Uterus (tissue), 4 donors: ENCODE data around the gene MRPL9. TPM values are rescaled to one million over a fixed set of nuclear protein-coding genes. Genes with fewer than 3 reads are reported as not detected.
"Not testable (repeated sequence)": the region's sequence is repeated elsewhere in the genome, so short reads cannot be mapped to it uniquely, and the experiment has no call there.

Source experiments
- DNase-seq, 2 donors: peaks; one replicate each; pipeline ENCODE4 v3.0.0-alpha.2; 2019 to 2020
- H3K27ac ChIP-seq, 2 donors: fragments of 200-600 bp; sonication (generic); 1 replicate in 1 of 2; 2 replicates in 1 of 2; pipeline ENCODE4 v1.5.1; 2016 to 2018
- H3K27me3 ChIP-seq, 2 donors: fragments of 200-600 bp; sonication (generic); one replicate each; pipeline ENCODE4 v1.5.1; 2018 to 2019; ENCODE audit warnings: control low read depth in 1 of 2
- H3K36me3 ChIP-seq, 2 donors: fragments of 200-600 bp; sonication (generic); one replicate each; pipeline ENCODE4 v1.5.1; 2019; ENCODE audit warnings: control low read depth in 1 of 2
- H3K4me1 ChIP-seq, 2 donors: fragments of 200-600 bp; sonication (generic); one replicate each; pipeline ENCODE4 v1.5.1; 2018 to 2019; ENCODE audit warnings: control low read depth in 1 of 2
- H3K4me3 ChIP-seq, 2 donors: fragments of 200-600 bp; sonication (generic); 1 replicate in 1 of 2; 2 replicates in 1 of 2; pipeline ENCODE4 v1.5.1; 2018 to 2019; ENCODE audit warnings: mild to moderate bottlenecking in 1 of 2
- H3K9me3 ChIP-seq, 2 donors: fragments of 200-600 bp; sonication (generic); one replicate each; pipeline ENCODE4 v1.5.1; 2019; ENCODE audit warnings: control low read depth in 1 of 2
- CTCF ChIP-seq, 4 experiments: fragments of 200-600 bp in 2 of 4; fragments of 450-650 bp in 2 of 4; sonication (generic) in 2 of 4; IDR thresholded peaks; one replicate each; pipeline ENCODE4 v1.5.1; 2016 to 2019; ENCODE audit warnings: antibody characterized with exemption in 4 of 4, mild to moderate bottlenecking in 2 of 4, moderate library complexity in 1 of 4
- POLR2A ChIP-seq, 2 donors: fragments of 450-650 bp; IDR thresholded peaks; one replicate each; pipeline ENCODE4 v1.6.1; 2016; ENCODE audit warnings: antibody characterized with exemption in 2 of 2, mild to moderate bottlenecking in 1 of 2, moderate library complexity in 1 of 2
- intact Hi-C: fragments of 100-400 bp; cut with DNase I; formaldehyde crosslinking; loops from one replicate; pipeline ENCODE4 v1.15.1; 2023; ENCODE audit warnings: low total_unique reads
- total RNA-seq, 4 donors: library from RNA; depleted of rRNA in 3 of 4; stranded (reverse); fragments of >200 nt in 3 of 4; gene quantifications; one replicate each; pipeline versions ENCODE4 v1.1.0 to v1.2.4, GENCODE V29; 2014 to 2023
- donor health status: DM: yes; HTN: yes; CAD: no.

The MRPL9 gene
- total RNA-seq, 4 donors from 2014 or later, result 54.1 to 88.9 (median 61.8) TPM

DNA sequence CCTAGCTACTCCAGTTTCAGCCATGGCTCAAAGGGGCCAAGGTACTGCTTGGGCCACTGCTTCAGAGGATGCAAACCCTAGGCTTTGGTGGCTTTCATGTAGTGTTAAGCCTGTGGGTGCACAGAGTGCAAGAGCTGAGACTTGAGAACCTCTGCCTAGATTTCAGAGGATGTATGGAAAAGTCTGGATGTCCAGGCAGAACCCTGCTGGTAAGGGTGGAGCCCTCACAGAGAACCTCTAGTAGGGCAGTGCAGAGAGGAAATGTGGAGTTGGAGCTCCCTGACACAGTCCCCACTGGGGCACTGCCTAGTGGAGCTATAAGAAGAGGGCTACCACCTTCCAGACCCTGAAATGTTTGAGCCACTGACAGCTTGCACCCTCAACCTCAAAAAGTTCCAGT lies 25.8 kb downstream of the MRPL9 start:
- H3K36me3 ChIP-seq, result no peaks in the 10 kb centered on the region
- no peaks in the 10 kb centered on the region for H3K4me1 ChIP-seq
- no peak overlapping the region for H3K4me3 ChIP-seq
- H3K27ac ChIP-seq, result no peak overlapping the region
- intact Hi-C loops, result loop anchor here (10.0 kb wide), 1 partner anchor 143 kb away; no protein-coding TSS in a partner anchor
- H3K27me3 ChIP-seq, result no peaks in the 10 kb centered on the region
- TF ChIP-seq CTCF (IDR thresholded peaks at IDR 0.05), result no peak
- TF ChIP-seq POLR2A (IDR thresholded peaks at IDR 0.05), result no peak
- DNase-seq, result no peak
- H3K9me3 ChIP-seq, result no peaks in the 10 kb centered on the region

GRCh38 chr1:151737026-151737425 lies 26.3 kb downstream of the MRPL9 start:
- Histone ChIP-seq H3K9me3 (no peaks in the 10 kb centered on the region), H3K4me1 (no peaks in the 10 kb centered on the region)

DNA sequence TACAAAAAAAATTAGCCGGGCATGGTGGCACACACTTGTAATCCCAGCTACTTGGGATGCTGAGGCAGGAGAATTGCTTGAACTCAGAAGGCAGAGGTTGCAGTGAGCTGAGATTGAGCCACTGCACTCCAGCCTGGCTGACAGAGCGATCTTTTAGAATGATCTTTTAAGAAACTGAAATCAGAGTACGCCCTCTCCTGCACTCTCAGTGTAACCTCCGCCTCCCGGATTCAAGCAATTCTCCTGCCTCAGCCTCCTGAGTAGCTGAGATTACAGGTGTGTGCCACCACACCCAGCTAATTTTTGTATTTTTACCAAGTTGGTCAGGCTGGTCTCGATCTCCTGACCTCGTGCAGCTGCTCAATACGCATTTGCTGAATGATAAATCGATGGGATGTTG lies 29.3 kb downstream of the MRPL9 start:
- H3K27me3 ChIP-seq, H3K4me1 ChIP-seq, H3K4me3 ChIP-seq, DNase-seq, H3K36me3 ChIP-seq, H3K27ac ChIP-seq, H3K9me3 ChIP-seq: not testable (repeated sequence)
- intact Hi-C loops, result loop anchor here (10.0 kb wide), 1 partner anchor 139 kb away; no protein-coding TSS in a partner anchor

More at GRCh38 chr1:151737026-151737425, 26.3 kb downstream of the MRPL9 start:
- no peaks in the 10 kb centered on the region for H3K27me3 ChIP-seq
- DNase-seq, result no peak
- no peak overlapping the region for H3K27ac ChIP-seq
- H3K4me3 ChIP-seq, result no peak overlapping the region
- intact Hi-C loops, result loop anchor here (10.0 kb wide), 1 partner anchor 142 kb away; no protein-coding TSS in a partner anchor
- TF ChIP-seq CTCF (IDR thresholded peaks at IDR 0.05), result no peak
- no peak for TF ChIP-seq POLR2A (IDR thresholded peaks at IDR 0.05)
- H3K36me3 ChIP-seq, result no peaks in the 10 kb centered on the region

GRCh38 chr1:151733126-151733525 lies 30.2 kb downstream of the MRPL9 start:
- Histone ChIP-seq H3K27ac (no peak overlapping the region), H3K36me3 (no peaks in the 10 kb centered on the region), H3K27me3 (no peaks in the 10 kb centered on the region), H3K9me3 (no peaks in the 10 kb centered on the region), H3K4me1 (no peaks in the 10 kb centered on the region), H3K4me3 (no peak overlapping the region)
- TF ChIP-seq POLR2A (IDR thresholded peaks at IDR 0.05), result no peak
- no peak for TF ChIP-seq CTCF (IDR thresholded peaks at IDR 0.05)
- intact Hi-C loops, result loop anchor here (10.0 kb wide), 1 partner anchor 138 kb away; no protein-coding TSS in a partner anchor
- no peak for DNase-seq

DNA sequence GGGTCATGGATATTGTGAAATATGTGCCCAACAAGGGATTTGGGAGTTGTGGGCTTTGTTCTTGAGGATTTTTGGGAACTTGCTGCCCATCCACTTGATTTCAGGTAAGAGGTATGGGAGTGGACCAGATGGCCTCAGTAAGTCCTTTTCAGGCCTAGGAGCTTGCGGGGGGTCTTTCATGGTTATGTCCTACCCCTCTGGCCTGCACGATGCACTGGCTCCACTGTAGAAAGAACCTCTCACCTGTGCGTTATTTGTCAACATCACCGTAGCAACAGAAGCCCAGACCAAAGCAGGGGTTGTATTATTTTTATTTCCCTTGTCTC lies 33.4 kb downstream of the MRPL9 start:
- no peaks in the 10 kb centered on the region for H3K4me1 ChIP-seq
- H3K27me3 ChIP-seq, result no peaks in the 10 kb centered on the region
- no peaks in the 10 kb centered on the region for H3K36me3 ChIP-seq
- intact Hi-C loops, result loop anchor here (10.0 kb wide), 1 partner anchor 135 kb away; no protein-coding TSS in a partner anchor
- H3K4me3 ChIP-seq, result no peak overlapping the region
- DNase-seq, result no peak
- no peak overlapping the region for H3K27ac ChIP-seq
- no peaks in the 10 kb centered on the region for H3K9me3 ChIP-seq
- TF ChIP-seq CTCF (IDR thresholded peaks at IDR 0.05), result no peak
- TF ChIP-seq POLR2A (IDR thresholded peaks at IDR 0.05), result no peak
